Measurements from ENCODE around the gene SLC7A4.

SLC7A4 gene

GRCh38 chr22:20989323-20990138 lies 42.8 kb downstream of the SLC7A4 start:
- Histone ChIP-seq H2AFZ (no peak overlapping the region), H3K36me3 (ENCODE audit: control insufficient read depth, insufficient read depth, low read length) (no peaks in the 10 kb centered on the region), H3K4me3 (ENCODE audit: low read depth, low read length) (no peak overlapping the region), H3K27ac (no peak overlapping the region), H3K4me1 (no peaks in the 10 kb centered on the region), H3K9ac (no peak overlapping the region), H3K27me3 (ENCODE audit: control insufficient read depth, insufficient read depth, low read length) (no peaks in the 10 kb centered on the region), H3K4me2 (ENCODE audit: low read length) (no peak overlapping the region), H3K79me2 (no peaks in the 10 kb centered on the region), H3K9me3 (ENCODE audit: control insufficient read depth, low read length) (no peaks in the 10 kb centered on the region)
- no peak for TF ChIP-seq CTCF (IDR thresholded peaks at IDR 0.05)

- Histone ChIP-seq H3K27ac (no peak overlapping the region), H3K79me2 (no peaks in the 10 kb centered on the region), H3K27me3 (ENCODE audit: control insufficient read depth, insufficient read depth, low read length) (no peaks in the 10 kb centered on the region), H3K4me2 (ENCODE audit: low read length) (no peak overlapping the region), H3K36me3 (ENCODE audit: control insufficient read depth, insufficient read depth, low read length) (no peaks in the 10 kb centered on the region), H3K9ac (no peak overlapping the region), H3K4me3 (ENCODE audit: low read depth, low read length) (no peak overlapping the region), H2AFZ (no peak overlapping the region), H3K4me1 (no peaks in the 10 kb centered on the region), H3K9me3 (ENCODE audit: control insufficient read depth, low read length) (no peaks in the 10 kb centered on the region)
- no peak for TF ChIP-seq CTCF (IDR thresholded peaks at IDR 0.05)
Observed at GRCh38 chr22:20988573-20989322, 43.6 kb downstream of the SLC7A4 start.

GRCh38 chr22:20987375-20987774 lies 45.0 kb downstream of the SLC7A4 start:
- Histone ChIP-seq H3K4me2 (ENCODE audit: low read length) (no peak overlapping the region), H3K27ac (no peak overlapping the region), H3K9me3 (ENCODE audit: control insufficient read depth, low read length) (no peaks in the 10 kb centered on the region), H3K79me2 (no peaks in the 10 kb centered on the region), H3K27me3 (ENCODE audit: control insufficient read depth, insufficient read depth, low read length) (no peaks in the 10 kb centered on the region), H3K4me3 (ENCODE audit: low read depth, low read length) (no peak overlapping the region), H3K9ac (no peak overlapping the region), H3K36me3 (ENCODE audit: control insufficient read depth, insufficient read depth, low read length) (no peaks in the 10 kb centered on the region), H2AFZ (no peak overlapping the region), H3K4me1 (no peaks in the 10 kb centered on the region)
- no peak for TF ChIP-seq CTCF (IDR thresholded peaks at IDR 0.05)

- Histone ChIP-seq H2AFZ (no peak overlapping the region), H3K36me3 (ENCODE audit: control insufficient read depth, insufficient read depth, low read length) (no peaks in the 10 kb centered on the region), H3K4me3 (ENCODE audit: low read depth, low read length) (no peak overlapping the region), H3K9ac (no peak overlapping the region), H3K27me3 (ENCODE audit: control insufficient read depth, insufficient read depth, low read length) (no peaks in the 10 kb centered on the region), H3K27ac (no peak overlapping the region), H3K4me2 (ENCODE audit: low read length) (no peak overlapping the region), H3K4me1 (peaks cover under 1% of the 10 kb centered on the region), H3K9me3 (ENCODE audit: control insufficient read depth, low read length) (no peaks in the 10 kb centered on the region), H3K79me2 (no peaks in the 10 kb centered on the region)
- TF ChIP-seq CTCF (IDR thresholded peaks at IDR 0.05), result no peak
Observed at GRCh38 chr22:20986365-20986764, 46.0 kb downstream of the SLC7A4 start.

Measured in parathyroid adenoma (tissue), 2 donors.